Loucy (cell line): ENCODE results near the gene FOXF1.

Experiments
- H2AFZ ChIP-seq: fragments of 200-600 bp; sonication (generic); 2 replicates; pipeline ENCODE4 v1.6.0; 2016; ENCODE audit warnings: antibody characterized with exemption, mild to moderate bottlenecking, low read length, moderate library complexity
- H3F3A ChIP-seq: fragments of 200-600 bp; 2 replicates; pipeline ENCODE4 v1.6.0; 2016; ENCODE audit warnings: antibody characterized with exemption, low read depth, mild to moderate bottlenecking
- H3K27me3 ChIP-seq: fragments of 200-600 bp; sonication (generic); 2 replicates; pipeline ENCODE4 v1.6.1; 2014; ENCODE audit warnings: low read length, mild to moderate bottlenecking; ENCODE audit not compliant: insufficient read depth, poor library complexity, severe bottlenecking
- H3K36me3 ChIP-seq: fragments of 200-600 bp; sonication (generic); 2 replicates; pipeline ENCODE4 v1.6.1; 2016; ENCODE audit warnings: low read length; ENCODE audit not compliant: insufficient read depth
- H3K4me1 ChIP-seq: fragments of 200-600 bp; sonication (generic); 2 replicates; pipeline ENCODE4 v1.5.1; 2014; ENCODE audit warnings: low read length, mild to moderate bottlenecking; ENCODE audit not compliant: insufficient read depth, poor library complexity, severe bottlenecking
- H3K4me2 ChIP-seq: fragments of 200-600 bp; sonication (generic); 2 replicates; pipeline ENCODE4 v1.6.0; 2014; ENCODE audit warnings: antibody characterized with exemption, low read length, low read depth, mild to moderate bottlenecking; ENCODE audit not compliant: poor library complexity, severe bottlenecking
- H3K4me3 ChIP-seq: fragments of 200-600 bp; sonication (generic); 2 replicates; pipeline ENCODE4 v1.5.1; 2014; ENCODE audit warnings: low read length, mild to moderate bottlenecking, mixed read lengths; ENCODE audit not compliant: poor library complexity, severe bottlenecking
- H3K79me2 ChIP-seq: fragments of 200-600 bp; sonication (generic); 2 replicates; pipeline ENCODE4 v1.6.1; 2014; ENCODE audit warnings: low read length; ENCODE audit not compliant: insufficient read depth
- H3K9ac ChIP-seq: fragments of 200-600 bp; sonication (generic); 2 replicates; pipeline ENCODE4 v1.6.0; 2014; ENCODE audit warnings: mild to moderate bottlenecking, low read depth, low read length, moderate library complexity; ENCODE audit not compliant: poor library complexity, severe bottlenecking
- H3K9me2 ChIP-seq: fragments of 200-600 bp; sonication (generic); replicated peaks from 2 replicates; pipeline ENCODE4 v1.6.1; 2016; ENCODE audit warnings: low read depth, low read length, mixed read lengths
- H3K9me3 ChIP-seq: fragments of 200-600 bp; sonication (generic); 2 replicates; pipeline ENCODE4 v1.6.1; 2014; ENCODE audit warnings: mild to moderate bottlenecking, antibody characterized with exemption, low read length, low read depth; ENCODE audit not compliant: insufficient read depth
- H4K20me1 ChIP-seq: fragments of 200-600 bp; sonication (generic); 2 replicates; pipeline ENCODE4 v1.6.0; 2014; ENCODE audit warnings: antibody characterized with exemption, low read length, mild to moderate bottlenecking; ENCODE audit not compliant: insufficient read depth, poor library complexity, severe bottlenecking
- CTCF ChIP-seq: fragments of 200-600 bp; sonication (generic); conservative IDR thresholded peaks from 2 replicates; pipeline ENCODE4 v1.5.1; 2014; ENCODE audit warnings: mild to moderate bottlenecking, antibody characterized with exemption, low read length
- EZH2phosphoT487 ChIP-seq: fragments of 200-600 bp; IDR thresholded peaks from 2 replicates; pipeline ENCODE4 v1.6.1; 2018; ENCODE audit warnings: antibody characterized with exemption, mild to moderate bottlenecking, moderate library complexity, borderline replicate concordance

The FOXF1 gene

GRCh38 chr16:86464044-86464443, 46.3 kb upstream of the FOXF1 start:
- Histone ChIP-seq H3K79me2 (no peaks in the 10 kb centered on the region), H2AFZ (no peak overlapping the region), H3K4me1 (no peaks in the 10 kb centered on the region), H3K27me3 (no peaks in the 10 kb centered on the region), H3K4me2 (no peak overlapping the region), H3K36me3 (no peaks in the 10 kb centered on the region), H3F3A (no peaks in the 10 kb centered on the region), H4K20me1 (no peaks in the 10 kb centered on the region), H3K4me3 (no peak overlapping the region), H3K9ac (no peak overlapping the region), H3K9me3 (no peaks in the 10 kb centered on the region; the same call in 1 of the 2 replicates), H3K9me2 (no peaks in the 10 kb centered on the region)
- TF ChIP-seq CTCF (no peak), EZH2phosphoT487 (no peak)

GRCh38 chr16:86465434-86465833, 44.9 kb upstream of the FOXF1 start:
- Histone ChIP-seq H3K79me2 (no peaks in the 10 kb centered on the region), H3K4me3 (no peak overlapping the region), H3F3A (no peaks in the 10 kb centered on the region), H3K36me3 (no peaks in the 10 kb centered on the region), H3K9me2 (no peaks in the 10 kb centered on the region), H4K20me1 (no peaks in the 10 kb centered on the region), H3K4me2 (no peak overlapping the region), H3K9me3 (no peaks in the 10 kb centered on the region; the same call in 1 of the 2 replicates), H3K4me1 (no peaks in the 10 kb centered on the region), H3K27me3 (no peaks in the 10 kb centered on the region), H2AFZ (no peak overlapping the region), H3K9ac (no peak overlapping the region)
- TF ChIP-seq EZH2phosphoT487 (no peak), CTCF (no peak)

GRCh38 chr16:86466696-86467406, 43.5 kb upstream of the FOXF1 start:
- Histone ChIP-seq H3F3A (no peaks in the 10 kb centered on the region), H3K79me2 (no peaks in the 10 kb centered on the region), H3K4me3 (no peak overlapping the region), H3K4me1 (no peaks in the 10 kb centered on the region), H3K36me3 (no peaks in the 10 kb centered on the region), H4K20me1 (no peaks in the 10 kb centered on the region), H3K4me2 (no peak overlapping the region), H3K9ac (no peak overlapping the region), H3K9me3 (no peaks in the 10 kb centered on the region; the same call in 1 of the 2 replicates), H2AFZ (no peak overlapping the region), H3K9me2 (no peaks in the 10 kb centered on the region), H3K27me3 (no peaks in the 10 kb centered on the region)
- TF ChIP-seq CTCF (no peak), EZH2phosphoT487 (no peak)
